Measurements from ENCODE around the gene ITIH3. TPM values are rescaled to one million over a fixed set of nuclear protein-coding genes. Genes with fewer than 3 reads are reported as not detected.
A peak's percentile ranks its signal among the peaks of the same experiment; 100 is the strongest.

Gene ITIH3
- total RNA-seq, 6 donors from 2014 or later, result 2.1 to 13.5 (median 7.0) TPM

GRCh38 chr3:52842424-52842823, 47.8 kb downstream of the ITIH3 start:
- peaks cover 20 to 33% (median 28%) of the 10 kb centered on the region in 4 donors for H3K4me1 ChIP-seq
- H3K27me3 ChIP-seq, result no peaks in the 10 kb centered on the region
- 71 to 81% methylated on average over 7 of the region's 7 CpGs for WGBS, 2 donors
- H3K27ac ChIP-seq, result peak overlapping the region in 1 of 4 donors; percentile 33
- ATAC-seq (ENCODE audit: low FRiP score in 2 of 2) (peak; percentile 36 to 37), DNase-seq (no peak)
- H3K36me3 ChIP-seq, result peaks cover under 1 to 58% (median 31%) of the 10 kb centered on the region in 4 donors
- TF ChIP-seq POLR2AphosphoS5 (IDR thresholded peaks at IDR 0.05) (no peak), CTCF (IDR thresholded peaks at IDR 0.05) (no peak), EP300 (IDR thresholded peaks at IDR 0.05) (no peak), POLR2A (IDR thresholded peaks at IDR 0.05) (no peak)
- no peak overlapping the region for H3K4me3 ChIP-seq
- no peaks in the 10 kb centered on the region for H3K9me3 ChIP-seq

GRCh38 chr3:52843108-52843865, 48.7 kb downstream of the ITIH3 start:
- Histone ChIP-seq H3K27me3 (no peaks in the 10 kb centered on the region), H3K27ac (peak overlapping the region in 3 of 4 donors; percentile 64 to 80 (median 72)), H3K4me3 (no peak overlapping the region), H3K36me3 (peaks cover 6 to 63% (median 37%) of the 10 kb centered on the region in 4 donors), H3K4me1 (peaks cover 20 to 33% (median 28%) of the 10 kb centered on the region in 4 donors), H3K9me3 (no peaks in the 10 kb centered on the region)
- DNase-seq (peak in 1 of 2 donors; percentile 35), ATAC-seq (ENCODE audit: low FRiP score in 2 of 2) (peak in 1 of 2 donors; percentile 49)
- TF ChIP-seq POLR2AphosphoS5 (IDR thresholded peaks at IDR 0.05) (no peak), POLR2A (IDR thresholded peaks at IDR 0.05) (no peak), EP300 (IDR thresholded peaks at IDR 0.05) (no peak), CTCF (IDR thresholded peaks at IDR 0.05) (no peak)
- WGBS, 2 donors, result 68 to 80% methylated on average over 15 to 20 of the region's 20 CpGs

- Histone ChIP-seq H3K27ac (peak overlapping the region in 3 of 4 donors; percentile 72 to 80 (median 74)), H3K4me1 (peaks cover 20 to 33% (median 28%) of the 10 kb centered on the region in 4 donors), H3K27me3 (no peaks in the 10 kb centered on the region), H3K36me3 (peaks cover 6 to 63% (median 37%) of the 10 kb centered on the region in 4 donors), H3K4me3 (no peak overlapping the region), H3K9me3 (no peaks in the 10 kb centered on the region)
- WGBS, 2 donors, result 81 to 90% methylated on average over 1 to 2 of the region's 2 CpGs
- no peak for DNase-seq
- ATAC-seq (ENCODE audit: low FRiP score in 2 of 2), result no peak
- no peak for TF ChIP-seq POLR2A (IDR thresholded peaks at IDR 0.05)
- no peak for TF ChIP-seq EP300 (IDR thresholded peaks at IDR 0.05)
- no peak for TF ChIP-seq POLR2AphosphoS5 (IDR thresholded peaks at IDR 0.05)
- no peak for TF ChIP-seq CTCF (IDR thresholded peaks at IDR 0.05)
Observed at GRCh38 chr3:52843881-52844280, 49.3 kb downstream of the ITIH3 start.

GRCh38 chr3:52844290-52844975, 49.8 kb downstream of the ITIH3 start:
- TF ChIP-seq CTCF (IDR thresholded peaks at IDR 0.05) (no peak), EP300 (IDR thresholded peaks at IDR 0.05) (no peak), POLR2AphosphoS5 (IDR thresholded peaks at IDR 0.05) (no peak), POLR2A (IDR thresholded peaks at IDR 0.05) (no peak)
- Histone ChIP-seq H3K4me1 (peaks cover 20 to 33% (median 28%) of the 10 kb centered on the region in 4 donors), H3K9me3 (no peaks in the 10 kb centered on the region), H3K4me3 (no peak overlapping the region), H3K27ac (peak overlapping the region; percentile 26 to 80 (median 73)), H3K36me3 (peaks cover 6 to 64% (median 37%) of the 10 kb centered on the region in 4 donors), H3K27me3 (no peaks in the 10 kb centered on the region)
- WGBS, 2 donors, result 72 to 75% methylated on average over 16 to 18 of the region's 18 CpGs
- DNase-seq (no peak), ATAC-seq (ENCODE audit: low FRiP score in 2 of 2) (no peak)
